Retinal pigment epithelial cell (primary cell): ENCODE data around the gene MEF2C.

Source experiments
- DNase-seq: peaks from one replicate; pipeline ENCODE4 v3.0.0-alpha.2; 2010; ENCODE audit warnings: low read depth
- H3K4me3 ChIP-seq: 2 replicates; pipeline ENCODE4 v1.5.1; 2011; ENCODE audit warnings: mild to moderate bottlenecking, low read length, control low read depth, moderate library complexity
- CTCF ChIP-seq: conservative IDR thresholded peaks from 2 replicates; pipeline ENCODE4 v1.5.1; 2011; ENCODE audit warnings: low read depth, low read length, control low read depth, inconsistent platforms

MEF2C gene

GRCh38 chr5:88708021-88708420, 175.0 kb downstream of the MEF2C start:
- TF ChIP-seq CTCF = no peak
- H3K4me3 ChIP-seq = no peak overlapping the region
- no peak for DNase-seq

GRCh38 chr5:88707216-88707965, 175.6 kb downstream of the MEF2C start:
- TF ChIP-seq CTCF = no peak
- H3K4me3 ChIP-seq = no peak overlapping the region
- DNase-seq = no peak

- no peak for TF ChIP-seq CTCF
- no peak for DNase-seq
Measured at GRCh38 chr5:88702332-88702731, 180.7 kb downstream of the MEF2C start.

GRCh38 chr5:88700121-88700520, 182.9 kb downstream of the MEF2C start:
- no peak for TF ChIP-seq CTCF
- no peak for DNase-seq
- H3K4me3 ChIP-seq = no peak overlapping the region

More at GRCh38 chr5:88702332-88702731, 180.7 kb downstream of the MEF2C start:
- no peak overlapping the region for H3K4me3 ChIP-seq

GRCh38 chr5:88698290-88698689, 184.7 kb downstream of the MEF2C start:
- no peak overlapping the region for H3K4me3 ChIP-seq
- DNase-seq = no peak
- TF ChIP-seq CTCF = no peak

- DNase-seq = no peak
- no peak for TF ChIP-seq CTCF
- no peak overlapping the region for H3K4me3 ChIP-seq
Measured at GRCh38 chr5:88696466-88696865, 186.5 kb downstream of the MEF2C start.

- DNase-seq = no peak
- no peak overlapping the region for H3K4me3 ChIP-seq
- no peak for TF ChIP-seq CTCF
Measured at GRCh38 chr5:88695931-88696330, 187.1 kb downstream of the MEF2C start.
